ENCODE results near the gene DBI. TPM values are rescaled to one million over a fixed set of nuclear protein-coding genes. Genes with fewer than 3 reads are reported as not detected.

DBI gene
- total RNA-seq, 6 donors from 2014 or later = 60.8 to 250 (median 159) TPM

- no peak overlapping the region for H3K4me3 ChIP-seq
- ATAC-seq (ENCODE audit: low FRiP score in 2 of 2) (no peak), DNase-seq (no peak)
- H3K27me3 ChIP-seq = no peaks in the 10 kb centered on the region
- peaks cover 5 to 16% (median 9%) of the 10 kb centered on the region in 4 donors for H3K4me1 ChIP-seq
- no peak for TF ChIP-seq EP300 (IDR thresholded peaks at IDR 0.05)
- no peak for TF ChIP-seq POLR2AphosphoS5 (IDR thresholded peaks at IDR 0.05)
- TF ChIP-seq POLR2A (IDR thresholded peaks at IDR 0.05) = no peak
- TF ChIP-seq CTCF (IDR thresholded peaks at IDR 0.05) = no peak
- H3K9me3 ChIP-seq = no peaks in the 10 kb centered on the region
- WGBS, 2 donors = 88 to 100% methylated on average over 2 of the region's 2 CpGs
- H3K36me3 ChIP-seq = no peaks in the 10 kb centered on the region
- H3K27ac ChIP-seq = no peak overlapping the region
Measured at GRCh38 chr2:119405151-119405550, 38.4 kb downstream of the DBI start.

GRCh38 chr2:119407430-119408220 lies 40.8 kb downstream of the DBI start:
- Histone ChIP-seq H3K4me3 (no peak overlapping the region), H3K27me3 (no peaks in the 10 kb centered on the region), H3K27ac (peak overlapping the region in 2 of 4 donors; percentile 7 to 57), H3K36me3 (no peaks in the 10 kb centered on the region), H3K4me1 (peaks cover 5 to 12% (median 8%) of the 10 kb centered on the region in 4 donors), H3K9me3 (no peaks in the 10 kb centered on the region)
- DNase-seq = peak in 1 of 2 donors; percentile 55
- peak; percentile 80 to 91 for ATAC-seq (ENCODE audit: low FRiP score in 2 of 2)
- no peak for TF ChIP-seq POLR2A (IDR thresholded peaks at IDR 0.05)
- TF ChIP-seq CTCF (IDR thresholded peaks at IDR 0.05) = peak; percentile 48 to 91 (median 79)
- 65 to 67% methylated on average over 7 of the region's 7 CpGs for WGBS, 2 donors

GRCh38 chr2:119408221-119408619 lies 41.4 kb downstream of the DBI start:
- ATAC-seq (ENCODE audit: low FRiP score in 2 of 2) (peak; percentile 59 to 80), DNase-seq (peak; percentile 40 to 64)
- Histone ChIP-seq H3K27ac (peak overlapping the region in 2 of 4 donors; percentile 7 to 57), H3K9me3 (no peaks in the 10 kb centered on the region), H3K4me1 (peaks cover 3 to 6% (median 4%) of the 10 kb centered on the region in 4 donors), H3K4me3 (no peak overlapping the region), H3K36me3 (no peaks in the 10 kb centered on the region), H3K27me3 (no peaks in the 10 kb centered on the region)
- no peak for TF ChIP-seq CTCF (IDR thresholded peaks at IDR 0.05)
- no peak for TF ChIP-seq EP300 (IDR thresholded peaks at IDR 0.05)
- no peak for TF ChIP-seq POLR2AphosphoS5 (IDR thresholded peaks at IDR 0.05)
- no peak for TF ChIP-seq POLR2A (IDR thresholded peaks at IDR 0.05)
- WGBS, 2 donors = 38 to 47% methylated on average over 5 of the region's 5 CpGs

GRCh38 chr2:119409506-119409905 lies 42.7 kb downstream of the DBI start:
- no peak for DNase-seq
- 68 to 69% methylated on average over 4 of the region's 4 CpGs for WGBS, 2 donors
- H3K4me3 ChIP-seq = no peak overlapping the region

More at GRCh38 chr2:119409506-119409905, 42.7 kb downstream of the DBI start:
- Histone ChIP-seq H3K9me3 (no peaks in the 10 kb centered on the region), H3K36me3 (no peaks in the 10 kb centered on the region), H3K27me3 (no peaks in the 10 kb centered on the region), H3K27ac (no peak overlapping the region), H3K4me1 (peaks cover 0 to 6% (median 4%) of the 10 kb centered on the region in 4 donors)
- TF ChIP-seq POLR2AphosphoS5 (IDR thresholded peaks at IDR 0.05) = no peak
- TF ChIP-seq POLR2A (IDR thresholded peaks at IDR 0.05) = no peak
- no peak for TF ChIP-seq EP300 (IDR thresholded peaks at IDR 0.05)
- TF ChIP-seq CTCF (IDR thresholded peaks at IDR 0.05) = no peak
- no peak for ATAC-seq (ENCODE audit: low FRiP score in 2 of 2)
